GM06990 (cell line): ENCODE measurements around the gene XCR1.

Experiments
- DNase-seq: peaks from one replicate; pipeline ENCODE4 v3.0.0-alpha.2; 2011; ENCODE audit not compliant: insufficient read length; ENCODE audit errors: extremely low read depth
- H3K27me3 ChIP-seq: replicated peaks from 2 replicates; pipeline ENCODE4 v1.6.0; 2011; ENCODE audit warnings: low read length; ENCODE audit not compliant: control insufficient read depth, insufficient read depth
- H3K36me3 ChIP-seq: 2 replicates; pipeline ENCODE4 v1.5.1; 2011; ENCODE audit warnings: low read length; ENCODE audit not compliant: control insufficient read depth, insufficient read depth
- H3K4me3 ChIP-seq: replicated peaks from 2 replicates; pipeline ENCODE4 v1.5.1; 2011; ENCODE audit warnings: low read depth, mild to moderate bottlenecking, control low read depth, low read length
- CTCF ChIP-seq: IDR thresholded peaks from 2 replicates; pipeline ENCODE4 v1.5.1; 2011; ENCODE audit warnings: low read length, control low read depth, mild to moderate bottlenecking, inconsistent platforms; ENCODE audit not compliant: insufficient read depth, poor library complexity, severe bottlenecking

XCR1 gene

DNA sequence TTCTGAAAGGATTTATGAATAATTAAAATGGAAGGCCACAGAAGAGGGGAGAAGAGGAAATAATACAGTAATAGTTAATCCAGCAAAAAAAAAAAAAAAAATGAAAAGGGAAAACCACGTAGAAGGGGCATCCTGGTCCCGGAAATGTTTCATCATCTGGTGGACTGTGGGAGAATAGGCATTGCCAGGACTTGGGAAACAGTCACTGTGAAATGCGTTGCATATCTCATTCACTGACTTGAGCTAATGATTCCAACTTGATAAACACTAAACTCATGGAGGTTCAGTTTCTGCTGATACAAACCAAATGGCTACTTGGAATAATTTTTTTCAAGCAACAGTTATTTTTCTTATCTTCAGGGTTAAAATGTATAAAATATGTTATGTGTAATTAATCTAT lies 3.2 kb downstream of the XCR1 start:
- TF ChIP-seq CTCF = no peak
- no peak for DNase-seq

DNA sequence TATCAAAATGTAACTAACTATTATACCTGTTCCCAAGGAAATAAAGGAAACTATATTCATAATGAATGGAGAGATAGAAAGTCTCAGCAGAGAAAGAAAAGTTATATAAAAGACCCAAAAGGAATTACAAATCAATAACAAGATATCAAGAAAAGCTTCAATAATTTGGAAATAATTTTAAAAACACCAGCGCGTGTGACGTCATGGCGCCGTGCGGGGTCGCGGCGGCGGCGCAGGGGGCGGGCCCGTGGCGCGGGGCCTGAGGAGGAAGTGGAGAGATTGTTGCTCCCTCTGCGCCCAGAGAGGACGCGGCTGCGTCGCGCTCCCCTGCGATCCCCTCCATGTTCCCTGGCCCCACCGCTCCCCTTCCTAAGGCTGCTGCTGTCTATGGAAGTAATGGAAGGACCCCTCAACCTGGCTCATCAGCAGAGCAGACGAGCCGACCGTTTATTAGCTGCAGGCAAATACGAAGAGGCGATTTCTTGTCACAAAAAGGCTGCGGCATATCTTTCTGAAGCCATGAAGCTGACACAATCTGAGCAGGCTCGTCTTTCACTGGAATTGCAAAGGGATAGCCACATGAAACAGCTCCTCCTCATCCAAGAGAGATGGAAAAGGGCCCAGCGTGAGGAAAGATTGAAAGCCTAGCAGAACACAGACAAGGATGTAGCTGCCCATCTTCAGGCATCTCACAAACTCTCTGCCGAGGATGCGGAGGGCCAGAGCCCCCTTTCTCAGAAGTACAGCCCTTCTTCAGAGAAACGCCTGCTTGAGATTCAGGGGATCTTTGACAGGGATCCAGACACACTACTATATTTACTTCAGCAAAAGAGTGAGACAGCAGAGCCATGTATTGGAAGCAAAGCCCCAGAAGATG lies 4.1 kb downstream of the XCR1 start:
- Histone ChIP-seq H3K4me3 (no peak overlapping the region), H3K27me3 (no peaks in the 10 kb centered on the region), H3K36me3 (no peaks in the 10 kb centered on the region)
- DNase-seq = no peak
- TF ChIP-seq CTCF = no peak

More for the DNA sequence above, 3.2 kb downstream of the XCR1 start:
- Histone ChIP-seq H3K27me3 (no peaks in the 10 kb centered on the region), H3K36me3 (no peaks in the 10 kb centered on the region), H3K4me3 (no peak overlapping the region)

GRCh38 chr3:46021516-46021915 lies 5.8 kb downstream of the XCR1 start:
- no peaks in the 10 kb centered on the region for H3K27me3 ChIP-seq
- no peak for DNase-seq
- TF ChIP-seq CTCF = no peak
- H3K36me3 ChIP-seq = no peaks in the 10 kb centered on the region
- H3K4me3 ChIP-seq = no peak overlapping the region

DNA sequence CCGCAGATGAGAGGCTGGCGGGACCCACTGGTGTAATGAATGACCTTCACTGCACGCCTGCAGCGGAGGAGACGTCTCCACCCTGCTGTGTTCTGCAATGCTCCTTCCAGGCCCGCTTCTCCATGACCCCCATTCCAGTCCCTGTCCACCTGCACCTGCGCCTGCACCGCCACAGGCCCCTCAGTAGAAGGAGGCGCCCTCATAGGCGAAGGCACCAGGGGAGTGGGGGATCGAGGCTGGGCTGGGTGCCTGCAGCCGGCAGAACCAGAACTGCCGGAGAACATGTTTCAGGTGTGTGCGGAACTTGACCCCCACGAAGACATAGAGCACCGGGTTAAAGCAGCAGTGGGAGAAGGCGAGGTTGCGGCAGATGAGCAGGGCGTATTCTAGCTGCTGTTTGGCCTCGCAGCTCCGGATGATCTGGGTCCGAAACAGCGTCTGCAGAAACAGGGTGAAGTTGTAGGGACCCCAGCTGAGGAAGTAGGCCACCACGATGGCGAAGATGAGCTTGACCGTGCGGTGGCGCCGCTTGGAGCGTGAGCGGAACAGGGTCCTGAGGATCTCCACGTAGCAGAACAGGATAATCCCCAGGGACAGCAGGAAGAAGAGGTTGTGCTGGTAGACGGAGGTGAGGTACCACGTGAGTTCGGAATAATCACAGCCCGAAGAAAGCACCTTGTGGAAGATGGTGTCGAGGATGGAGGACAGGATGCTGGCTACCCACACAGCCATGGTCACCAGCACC lies 6.3 kb downstream of the XCR1 start:
- Histone ChIP-seq H3K27me3 (no peaks in the 10 kb centered on the region), H3K4me3 (no peak overlapping the region), H3K36me3 (no peaks in the 10 kb centered on the region)
- TF ChIP-seq CTCF = no peak
- DNase-seq = no peak

- Histone ChIP-seq H3K36me3 (no peaks in the 10 kb centered on the region), H3K4me3 (no peak overlapping the region), H3K27me3 (no peaks in the 10 kb centered on the region)
- TF ChIP-seq CTCF = no peak
- DNase-seq = no peak
These were observed 7.6 kb downstream of the XCR1 start for GRCh38 chr3:46019707-46020106.
